ENCODE results near the gene ARL16.

ARL16 gene

GRCh38 chr17:81683584-81684441 is at the start of gene ARL16, which contains the start of gene HGS:
TSS of gene ARL16 (minus strand) at chr17:81683797. CDS start at chr17:81683753, 44 bp downstream.
TSS of gene HGS (plus strand) at chr17:81684011. CDS start at chr17:81684067, 56 bp downstream.
- DNase-seq (ENCODE audit: low spot score in 2 of 2): peak; percentile 95 to 98
- Mint-ChIP-seq H3K27me3 (no peaks in the 10 kb centered on the region), H3K4me1 (peaks cover 40% of the 10 kb centered on the region), H3K27ac (ENCODE audit: low read depth) (peak within 1 kb of the TSS; percentile 75), H3K36me3 (ENCODE audit: insufficient read depth) (peaks cover 27% of the 10 kb centered on the region), H3K9me3 (no peaks in the 10 kb centered on the region), H3K4me3 (peak within 1 kb of the TSS; percentile 94)
- ATAC-seq (replicated peaks; ENCODE audit: extremely low read depth, poor library complexity, severe bottlenecking): peak; percentile 99

GRCh38 chr17:81727324-81728031 is 43.9 kb upstream of the ARL16 start:
- no peak overlapping the region for H3K4me3 Mint-ChIP-seq
- no peaks in the 10 kb centered on the region for H3K36me3 Mint-ChIP-seq (ENCODE audit: insufficient read depth)
- ATAC-seq (replicated peaks; ENCODE audit: extremely low read depth, poor library complexity, severe bottlenecking) (no peak), DNase-seq (ENCODE audit: low spot score in 2 of 2) (no peak)
- no peaks in the 10 kb centered on the region for H3K9me3 Mint-ChIP-seq
- peaks cover 44% of the 10 kb centered on the region for H3K27me3 Mint-ChIP-seq
- no peak overlapping the region for H3K27ac Mint-ChIP-seq (ENCODE audit: low read depth)
- H3K4me1 Mint-ChIP-seq: no peaks in the 10 kb centered on the region

- no peak overlapping the region for H3K27ac Mint-ChIP-seq (ENCODE audit: low read depth)
- H3K27me3 Mint-ChIP-seq: peaks cover 31% of the 10 kb centered on the region
- ATAC-seq (replicated peaks; ENCODE audit: extremely low read depth, poor library complexity, severe bottlenecking) (no peak), DNase-seq (ENCODE audit: low spot score in 2 of 2) (no peak)
- no peak overlapping the region for H3K4me3 Mint-ChIP-seq
- H3K36me3 Mint-ChIP-seq (ENCODE audit: insufficient read depth): no peaks in the 10 kb centered on the region
- no peaks in the 10 kb centered on the region for H3K9me3 Mint-ChIP-seq
- no peaks in the 10 kb centered on the region for H3K4me1 Mint-ChIP-seq
These were observed 42.4 kb upstream of the ARL16 start for GRCh38 chr17:81726004-81726403.

- H3K27me3 Mint-ChIP-seq: peaks cover 25% of the 10 kb centered on the region
- DNase-seq (ENCODE audit: low spot score in 2 of 2): no peak
- no peaks in the 10 kb centered on the region for H3K9me3 Mint-ChIP-seq
- ATAC-seq (replicated peaks; ENCODE audit: extremely low read depth, poor library complexity, severe bottlenecking): no peak
- no peaks in the 10 kb centered on the region for H3K4me1 Mint-ChIP-seq
- H3K27ac Mint-ChIP-seq (ENCODE audit: low read depth): no peak overlapping the region
- H3K4me3 Mint-ChIP-seq: no peak overlapping the region
- no peaks in the 10 kb centered on the region for H3K36me3 Mint-ChIP-seq (ENCODE audit: insufficient read depth)
These were observed 41.8 kb upstream of the ARL16 start for GRCh38 chr17:81725439-81725838.

GRCh38 chr17:81723651-81724209 is 40.1 kb upstream of the ARL16 start:
- no peaks in the 10 kb centered on the region for H3K9me3 Mint-ChIP-seq
- H3K27me3 Mint-ChIP-seq: peaks cover 19% of the 10 kb centered on the region
- DNase-seq (ENCODE audit: low spot score in 2 of 2): no peak
- H3K27ac Mint-ChIP-seq (ENCODE audit: low read depth): no peak overlapping the region
- H3K4me3 Mint-ChIP-seq: no peak overlapping the region
- H3K36me3 Mint-ChIP-seq (ENCODE audit: insufficient read depth): no peaks in the 10 kb centered on the region
- no peaks in the 10 kb centered on the region for H3K4me1 Mint-ChIP-seq
- ATAC-seq (replicated peaks; ENCODE audit: extremely low read depth, poor library complexity, severe bottlenecking): no peak

GRCh38 chr17:81722184-81723120 is 38.9 kb upstream of the ARL16 start:
- no peak for DNase-seq (ENCODE audit: low spot score in 2 of 2)
- Mint-ChIP-seq H3K4me1 (no peaks in the 10 kb centered on the region), H3K36me3 (ENCODE audit: insufficient read depth) (no peaks in the 10 kb centered on the region), H3K4me3 (no peak overlapping the region), H3K27ac (ENCODE audit: low read depth) (no peak overlapping the region), H3K9me3 (no peaks in the 10 kb centered on the region), H3K27me3 (peaks cover 19% of the 10 kb centered on the region)
- no peak for ATAC-seq (replicated peaks; ENCODE audit: extremely low read depth, poor library complexity, severe bottlenecking)

GRCh38 chr17:81720267-81721071 is 36.9 kb upstream of the ARL16 start:
- DNase-seq (ENCODE audit: low spot score in 2 of 2) (no peak), ATAC-seq (replicated peaks; ENCODE audit: extremely low read depth, poor library complexity, severe bottlenecking) (no peak)
- Mint-ChIP-seq H3K27me3 (peaks cover 9% of the 10 kb centered on the region), H3K9me3 (no peaks in the 10 kb centered on the region), H3K36me3 (ENCODE audit: insufficient read depth) (no peaks in the 10 kb centered on the region), H3K4me3 (no peak overlapping the region), H3K27ac (ENCODE audit: low read depth) (no peak overlapping the region), H3K4me1 (no peaks in the 10 kb centered on the region)

- no peak overlapping the region for H3K27ac Mint-ChIP-seq (ENCODE audit: low read depth)
- peaks cover 9% of the 10 kb centered on the region for H3K27me3 Mint-ChIP-seq
- ATAC-seq (replicated peaks; ENCODE audit: extremely low read depth, poor library complexity, severe bottlenecking) (no peak), DNase-seq (ENCODE audit: low spot score in 2 of 2) (no peak)
- H3K4me1 Mint-ChIP-seq: no peaks in the 10 kb centered on the region
- H3K9me3 Mint-ChIP-seq: no peaks in the 10 kb centered on the region
- no peak overlapping the region for H3K4me3 Mint-ChIP-seq
- no peaks in the 10 kb centered on the region for H3K36me3 Mint-ChIP-seq (ENCODE audit: insufficient read depth)
These were observed 36.0 kb upstream of the ARL16 start for GRCh38 chr17:81719410-81720266.

GRCh38 chr17:81717766-81718089 is 34.1 kb upstream of the ARL16 start:
- no peak for ATAC-seq (replicated peaks; ENCODE audit: extremely low read depth, poor library complexity, severe bottlenecking)
- peaks cover 3% of the 10 kb centered on the region for H3K4me1 Mint-ChIP-seq
- H3K27ac Mint-ChIP-seq (ENCODE audit: low read depth): no peak overlapping the region
- H3K27me3 Mint-ChIP-seq: no peaks in the 10 kb centered on the region
- no peaks in the 10 kb centered on the region for H3K9me3 Mint-ChIP-seq
- no peak overlapping the region for H3K4me3 Mint-ChIP-seq
- H3K36me3 Mint-ChIP-seq (ENCODE audit: insufficient read depth): peaks cover 1% of the 10 kb centered on the region
- DNase-seq (ENCODE audit: low spot score in 2 of 2): no peak

GRCh38 chr17:81717049-81717765 is 33.6 kb upstream of the ARL16 start:
- H3K27ac Mint-ChIP-seq (ENCODE audit: low read depth): no peak overlapping the region
- no peaks in the 10 kb centered on the region for H3K27me3 Mint-ChIP-seq
- H3K4me3 Mint-ChIP-seq: no peak overlapping the region
- H3K36me3 Mint-ChIP-seq (ENCODE audit: insufficient read depth): peaks cover 1% of the 10 kb centered on the region
- peaks cover 5% of the 10 kb centered on the region for H3K4me1 Mint-ChIP-seq
- H3K9me3 Mint-ChIP-seq: no peaks in the 10 kb centered on the region
- ATAC-seq (replicated peaks; ENCODE audit: extremely low read depth, poor library complexity, severe bottlenecking): no peak
- no peak for DNase-seq (ENCODE audit: low spot score in 2 of 2)
